Urothelium cell line (cell line): Measurements from ENCODE around the gene JAKMIP2.
"Not testable (repeated sequence)": the region's sequence is repeated elsewhere in the genome, so short reads cannot be mapped to it uniquely, and the experiment has no call there.

Source experiments
- DNase-seq: peaks from one replicate; pipeline ENCODE4 v3.0.0; 2011; ENCODE audit warnings: low spot score, mixed read lengths
- FAIRE-seq: peaks from 2 replicates; lab custom pipeline; 2011; peaks lifted over from hg19 to GRCh38; lab: Jason Lieb, UNC

JAKMIP2 gene

DNA sequence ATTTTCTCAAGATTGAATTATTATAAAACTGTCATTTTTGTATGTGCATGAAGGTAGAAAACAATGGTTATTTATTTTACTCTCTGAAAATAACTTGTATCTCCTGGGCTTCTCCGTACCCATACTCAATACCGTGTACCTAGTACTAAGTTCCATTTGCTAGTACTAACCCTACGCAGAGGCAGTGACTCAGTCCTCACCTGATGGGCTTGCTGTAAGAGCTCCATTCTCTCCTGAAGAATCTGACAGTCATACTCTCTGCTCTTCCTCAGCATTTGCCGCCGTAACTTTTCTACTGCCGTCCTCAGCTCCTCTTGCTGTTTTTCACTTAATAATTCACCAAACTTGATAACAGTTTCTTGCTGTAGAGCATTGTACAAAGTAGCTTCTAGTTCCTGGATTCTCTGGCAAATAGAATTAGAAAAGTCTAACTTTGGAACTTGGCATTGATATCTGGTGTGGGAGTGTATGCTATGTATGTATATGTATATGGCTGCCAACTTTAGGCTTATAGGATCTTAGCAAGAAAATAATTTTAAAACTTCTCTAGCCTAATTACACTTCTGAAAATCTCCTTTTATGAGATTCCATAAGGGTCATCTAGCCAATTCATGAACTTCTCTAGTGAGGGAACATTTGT is 164.7 kb downstream of the JAKMIP2 start:
- FAIRE-seq (no peak), DNase-seq (no peak)

- DNase-seq (no peak), FAIRE-seq (peak; percentile 55)
Observed at GRCh38 chr5:147617191-147617606, 165.3 kb downstream of the JAKMIP2 start.

GRCh38 chr5:147616421-147616820 is 166.1 kb downstream of the JAKMIP2 start:
- no peak for DNase-seq

GRCh38 chr5:147613359-147613758 is 169.2 kb downstream of the JAKMIP2 start:
- DNase-seq, result no peak
- no peak for FAIRE-seq

More at GRCh38 chr5:147616421-147616820, 166.1 kb downstream of the JAKMIP2 start:
- FAIRE-seq, result no peak

DNA sequence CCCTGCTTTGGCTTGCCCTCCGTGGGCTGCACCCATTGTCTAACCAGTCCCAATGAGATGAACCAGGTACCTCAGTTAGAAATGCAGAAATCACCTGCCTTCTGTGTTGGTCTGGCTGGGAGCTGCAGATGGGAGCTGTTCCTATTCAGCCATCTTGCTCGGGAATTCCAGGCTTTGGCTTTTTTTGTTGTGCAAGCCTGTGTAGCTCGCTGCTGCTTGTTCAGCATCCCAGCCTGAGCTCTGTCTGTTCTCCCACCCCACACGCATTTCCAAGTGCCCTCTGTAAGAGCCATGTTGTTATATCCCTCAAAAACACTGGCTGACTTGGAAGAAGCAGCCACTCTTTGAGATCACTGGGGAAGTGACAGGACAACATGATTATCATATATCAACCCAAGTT is 171.0 kb downstream of the JAKMIP2 start:
- no peak for DNase-seq
- no peak for FAIRE-seq

DNA sequence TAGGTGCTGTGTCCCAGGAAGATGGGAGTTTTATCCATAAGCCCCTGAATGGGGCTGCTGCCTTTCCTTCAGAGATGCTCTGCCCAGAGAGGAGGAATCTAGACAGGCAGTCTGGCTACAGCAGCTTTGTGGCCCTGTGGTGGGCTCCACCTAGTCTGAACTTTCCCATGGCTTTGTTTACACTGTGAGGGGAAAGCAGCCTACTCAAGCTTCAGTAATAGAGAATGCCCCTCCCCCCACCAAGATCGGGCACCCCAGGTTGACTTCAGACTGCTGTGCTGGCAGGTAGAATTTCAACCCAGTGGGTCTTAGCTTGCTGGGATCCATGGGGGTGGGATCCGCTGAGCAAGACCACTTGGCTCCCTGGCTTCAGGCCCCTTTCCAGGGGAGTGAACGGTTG is 171.7 kb downstream of the JAKMIP2 start:
- DNase-seq, result no peak
- FAIRE-seq, result no peak

GRCh38 chr5:147601652-147602051 is 180.9 kb downstream of the JAKMIP2 start:
- DNase-seq (no peak), FAIRE-seq (no peak)

GRCh38 chr5:147591120-147591519 is 191.4 kb downstream of the JAKMIP2 start:
- FAIRE-seq (no peak), DNase-seq (no peak)

DNA sequence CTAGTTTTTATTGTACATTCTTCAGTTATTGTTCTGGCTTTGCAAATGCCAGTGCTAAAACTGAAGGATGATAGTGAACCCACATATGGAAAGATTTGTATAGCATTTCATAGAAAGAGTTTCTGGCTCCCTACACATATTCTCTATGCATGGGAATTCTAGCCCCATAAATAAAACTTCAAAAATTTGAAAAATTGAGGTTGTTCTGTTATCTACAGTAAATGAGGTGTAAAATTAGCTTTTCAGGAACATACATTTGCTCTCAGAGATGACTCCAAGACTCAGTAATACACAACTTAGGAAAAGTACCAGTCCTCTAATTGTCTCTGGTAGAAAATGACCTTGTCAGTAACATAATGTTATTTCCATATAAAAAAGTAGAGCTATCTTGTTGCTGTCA is 192.4 kb downstream of the JAKMIP2 start:
- FAIRE-seq (no peak), DNase-seq (no peak)

DNA sequence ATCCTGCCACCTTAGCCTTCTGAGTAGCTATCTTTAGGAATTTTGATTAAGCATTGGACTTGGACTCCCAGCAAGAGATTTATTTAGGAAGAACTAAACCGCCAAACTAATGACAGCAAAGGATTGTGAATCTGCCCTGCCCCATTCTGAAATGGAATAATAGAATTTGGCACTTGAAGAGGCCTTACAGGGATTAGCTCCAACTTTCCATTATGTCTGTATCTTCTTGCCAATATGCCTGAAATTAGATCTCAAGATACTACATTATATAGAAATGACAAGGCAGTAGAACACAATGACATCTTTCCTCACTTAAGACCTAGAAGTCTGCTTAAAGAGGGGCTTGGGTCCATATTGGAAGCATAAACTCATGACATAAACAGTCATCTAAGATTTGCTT is 195.7 kb downstream of the JAKMIP2 start:
- DNase-seq, result no peak
- FAIRE-seq, result no peak

GRCh38 chr5:147586221-147586620 is 196.3 kb downstream of the JAKMIP2 start:
- FAIRE-seq (no peak), DNase-seq (no peak)

DNA sequence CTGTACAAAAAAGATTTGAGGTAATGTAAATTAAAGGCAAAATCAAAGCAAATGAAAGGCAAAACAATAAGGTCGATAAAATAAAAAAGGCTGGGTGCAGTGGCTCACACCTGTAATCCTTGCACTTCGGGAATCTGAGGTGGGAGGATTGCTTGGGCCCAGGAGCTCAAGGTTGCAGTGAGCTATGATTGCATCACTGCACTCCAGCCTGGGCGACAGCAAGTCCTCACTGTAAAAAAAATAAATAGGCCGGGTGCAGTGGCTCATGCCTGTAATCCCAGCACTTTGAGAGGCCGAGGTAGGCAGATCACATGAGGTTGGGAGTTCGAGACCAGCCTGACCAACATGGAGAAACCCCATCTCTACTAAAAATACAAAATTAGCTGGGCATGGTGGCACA is 200.3 kb downstream of the JAKMIP2 start:
- FAIRE-seq, DNase-seq: not testable (repeated sequence)

DNA sequence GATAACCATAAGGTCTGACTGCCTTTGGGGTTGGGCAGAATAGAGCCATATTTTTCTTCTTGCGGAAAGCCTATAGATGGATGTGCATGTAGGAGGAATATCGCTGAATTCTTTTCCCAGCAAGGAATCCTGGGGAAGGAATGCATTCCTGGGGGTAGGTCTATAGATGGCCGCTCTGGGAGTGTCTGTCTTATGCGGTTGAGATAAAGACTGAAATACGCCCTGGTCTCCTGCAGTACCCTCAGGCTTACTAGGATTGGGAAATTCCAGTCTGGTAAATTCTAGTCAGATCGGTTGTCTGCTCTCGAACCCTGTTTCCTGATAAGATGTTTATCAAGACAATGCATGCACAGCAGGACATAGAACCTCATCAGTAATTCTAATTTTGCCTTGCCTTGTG is 202.1 kb downstream of the JAKMIP2 start:
- not testable (repeated sequence) for FAIRE-seq, DNase-seq

DNA sequence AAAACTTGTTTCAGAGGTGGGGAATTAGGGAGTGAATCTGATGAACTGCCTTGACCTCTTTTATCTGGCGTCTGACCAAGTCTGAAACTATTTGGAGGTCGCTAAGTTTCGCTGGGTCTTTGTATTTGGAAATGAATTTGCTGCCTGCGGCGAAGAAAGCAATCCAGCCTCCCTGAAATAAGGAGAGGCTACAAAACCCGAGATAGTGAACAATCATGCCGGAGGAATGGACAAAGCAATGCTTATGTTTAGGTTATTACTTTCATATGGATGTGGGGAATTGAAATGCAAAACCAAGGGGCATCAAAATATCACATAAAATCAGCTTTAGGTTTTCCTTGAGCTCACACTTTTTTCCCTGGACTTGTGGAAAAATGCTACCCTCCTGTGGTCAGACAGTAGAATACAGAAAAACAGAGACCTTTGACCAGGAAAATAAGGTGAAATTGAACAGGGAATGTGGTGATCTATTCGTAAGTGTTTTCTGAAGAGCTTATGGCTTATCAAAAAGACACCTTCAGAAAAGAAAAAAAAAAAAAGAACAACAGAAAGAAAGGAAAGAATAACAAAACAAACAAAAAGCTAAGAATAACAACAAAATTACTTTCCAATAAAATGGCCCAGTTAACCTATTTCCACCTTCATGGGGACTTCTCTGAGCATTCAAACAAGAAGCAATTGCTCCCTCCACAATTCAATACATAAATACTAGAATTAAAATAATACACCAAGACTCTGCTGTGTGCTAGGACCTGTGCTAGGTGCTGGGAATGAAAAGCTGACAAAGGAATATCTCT is 204.1 kb downstream of the JAKMIP2 start:
- DNase-seq (peak; percentile 58), FAIRE-seq (no peak)

DNA sequence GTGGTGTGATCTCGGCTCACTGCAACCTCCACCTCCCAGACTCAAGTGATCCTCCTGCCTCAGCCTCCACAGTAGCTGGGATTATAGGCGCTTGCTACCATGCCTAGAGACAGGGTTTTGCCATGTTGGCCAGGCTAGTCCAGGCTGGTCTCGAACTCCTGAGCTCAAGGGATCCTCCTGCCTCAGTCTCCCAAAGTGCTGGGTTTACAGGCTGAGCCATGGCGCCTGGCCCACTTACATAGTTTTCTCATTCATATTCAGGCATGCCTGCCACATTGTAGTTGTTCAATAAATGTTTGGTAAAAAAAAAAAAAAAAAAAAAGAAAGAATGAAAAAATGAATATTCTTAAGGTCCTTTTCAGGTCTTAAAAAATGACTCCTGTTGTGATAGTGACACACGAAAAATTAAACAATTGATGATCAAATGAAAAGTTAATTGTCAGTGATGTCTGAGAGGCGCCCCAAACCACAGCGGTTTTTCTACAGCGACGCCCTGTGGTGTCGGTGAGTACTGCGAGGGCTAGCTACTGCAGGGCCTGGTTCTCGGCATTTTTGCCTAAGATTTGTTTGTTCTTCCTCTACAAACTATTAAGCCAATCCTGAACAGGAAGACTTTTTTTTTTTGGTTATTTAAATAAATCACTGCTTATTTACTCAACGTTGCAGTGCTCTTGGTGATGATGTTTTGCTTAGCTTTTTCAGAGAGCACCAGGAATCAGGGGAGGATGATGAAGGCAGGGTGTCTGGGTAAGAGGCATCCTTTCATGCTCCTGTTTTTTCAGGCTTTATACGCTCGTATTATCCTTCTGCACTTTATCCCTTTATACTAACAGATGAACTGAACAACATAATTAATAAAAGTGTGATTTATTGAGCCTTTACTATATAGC is 205.6 kb downstream of the JAKMIP2 start:
- FAIRE-seq (no peak), DNase-seq (peak; percentile 63)

GRCh38 chr5:147575598-147575997 is 206.9 kb downstream of the JAKMIP2 start:
- no peak for FAIRE-seq
- DNase-seq, result no peak

DNA sequence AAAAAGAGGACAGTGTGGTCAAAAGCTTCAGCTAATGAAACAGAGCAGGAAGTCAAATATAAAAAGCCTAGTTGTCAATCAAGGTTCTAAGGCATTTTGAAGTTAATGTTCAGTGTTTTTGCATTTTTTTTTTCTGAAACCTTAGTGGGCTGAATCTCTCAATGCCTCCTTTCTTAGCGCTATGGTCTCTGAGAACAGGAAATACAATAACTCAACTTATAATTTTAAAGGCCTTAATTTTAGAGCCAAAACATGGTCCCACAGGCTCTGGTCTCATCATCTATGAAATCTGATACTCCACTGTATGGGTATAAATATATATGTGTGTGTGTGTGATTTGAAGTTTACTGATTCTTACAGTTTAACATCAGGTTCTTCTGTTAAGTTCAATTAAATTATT is 209.3 kb downstream of the JAKMIP2 start:
- DNase-seq (no peak), FAIRE-seq (no peak)

DNA sequence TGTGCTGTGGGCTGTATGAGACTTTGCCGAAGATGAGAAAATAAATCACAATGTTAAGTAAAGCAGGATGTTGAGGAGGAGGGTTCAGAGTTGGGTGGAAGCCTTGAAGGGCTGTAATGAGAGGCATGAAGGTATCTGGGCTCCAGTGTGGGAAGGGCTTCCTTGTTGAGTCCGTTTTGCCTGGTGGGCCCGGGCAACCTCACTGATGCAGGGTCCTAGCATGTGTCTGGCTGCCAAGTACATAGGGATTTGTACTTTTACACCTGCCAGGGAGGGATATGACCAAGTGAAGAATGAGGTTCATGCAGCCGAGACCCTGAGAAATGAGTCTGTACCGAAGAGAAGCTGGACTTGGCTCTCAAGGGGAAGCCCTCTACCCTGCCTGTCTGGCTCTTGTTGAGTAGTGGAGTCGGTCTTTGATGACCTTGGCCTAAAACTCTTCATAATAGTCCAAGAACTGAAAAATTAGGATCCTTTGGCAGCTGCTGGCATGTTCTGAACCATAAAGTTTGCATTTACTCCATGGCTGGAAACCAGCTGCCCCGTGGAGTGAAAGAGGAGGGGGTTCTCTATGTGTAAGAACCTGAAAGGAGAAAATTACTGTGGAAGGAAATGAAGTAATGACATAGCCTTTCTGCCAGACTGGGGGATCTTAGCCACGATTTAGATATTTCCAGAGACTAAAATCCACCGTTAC is 213.7 kb downstream of the JAKMIP2 start:
- DNase-seq, result no peak
- no peak for FAIRE-seq

DNA sequence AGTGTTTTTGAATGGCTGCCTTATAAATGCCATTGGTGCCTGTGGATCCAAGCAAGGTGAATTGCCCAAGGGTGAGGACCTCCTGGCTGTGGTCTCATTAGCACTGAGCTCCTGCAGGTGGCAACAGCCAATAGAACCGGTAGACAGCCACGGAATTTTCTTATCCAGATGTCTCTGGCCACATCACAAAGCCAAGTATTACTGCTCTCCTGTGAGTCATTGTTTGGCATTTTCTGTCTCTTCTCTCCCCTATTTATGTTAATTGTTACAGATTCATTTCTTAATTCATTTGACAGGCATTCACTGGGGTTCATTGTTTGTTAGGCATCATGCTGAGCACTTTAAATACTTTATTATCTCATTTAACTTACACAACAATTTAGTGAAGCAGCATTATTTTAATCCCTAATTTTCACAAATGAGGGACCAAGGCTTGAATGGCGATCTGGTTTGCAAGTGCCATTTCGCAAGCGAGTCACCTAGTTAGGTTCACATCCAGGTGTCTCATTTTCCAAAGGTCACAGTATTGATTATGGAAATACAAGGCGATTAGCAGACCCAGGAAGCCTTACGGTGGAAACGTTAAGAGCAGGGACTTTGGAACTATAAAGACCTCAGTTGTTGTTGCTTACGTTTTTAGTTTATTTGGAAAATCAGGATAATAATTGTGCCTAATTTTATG is 214.5 kb downstream of the JAKMIP2 start:
- DNase-seq (peak; percentile 87), FAIRE-seq (peak; percentile 20)

DNA sequence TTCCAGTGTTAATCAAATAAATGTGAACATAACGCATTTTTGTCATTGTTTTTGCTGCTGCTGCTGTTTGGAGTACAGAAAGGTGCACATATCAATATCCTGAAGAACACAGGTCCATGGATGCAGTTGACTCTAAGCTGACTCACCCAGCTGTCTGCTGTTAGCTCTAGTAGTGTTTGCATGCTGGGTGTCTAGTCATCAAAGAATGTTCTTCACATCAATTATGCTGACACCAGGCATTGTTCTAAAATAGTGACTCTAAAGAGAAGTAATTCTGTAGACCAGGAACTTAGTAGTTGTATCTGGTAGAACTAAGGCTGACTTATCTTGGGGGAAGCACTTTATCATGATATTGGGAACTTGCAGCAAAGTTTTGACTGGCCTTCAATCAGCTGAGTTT is 217.0 kb downstream of the JAKMIP2 start:
- FAIRE-seq, result no peak
- DNase-seq, result peak; percentile 80
